K562 (cell line): ENCODE data around the gene ZDHHC16. TPM values are rescaled to one million over a fixed set of nuclear protein-coding genes. Genes with fewer than 3 reads are reported as not detected.

Experiments
- BCOR ChIP-seq: fragments of 450-650 bp; IDR thresholded peaks from 2 replicates; pipeline ENCODE4 v1.6.1; 2016
- CBFB ChIP-seq: sonication (generic); formaldehyde crosslinking; IDR thresholded peaks from 2 replicates; pipeline ENCODE4 v1.4.0; 2020; ENCODE audit warnings: mild to moderate bottlenecking, missing genetic modification reagents
- CREM ChIP-seq: IDR thresholded peaks from 2 replicates; pipeline ENCODE4 v1.6.1; 2014; ENCODE audit warnings: antibody characterized with exemption, low read depth
- FOXK1 ChIP-seq: sonication (generic); formaldehyde crosslinking; IDR thresholded peaks from 2 replicates; pipeline ENCODE4 v1.8.0; 2022; ENCODE audit warnings: missing genetic modification reagents, mild to moderate bottlenecking, borderline replicate concordance
- GTF2B ChIP-seq: IDR thresholded peaks from 2 replicates; pipeline ENCODE4 v1.6.1; 2011; ENCODE audit not compliant: insufficient read length; ENCODE audit errors: extremely low read depth
- HDAC6 ChIP-seq: IDR thresholded peaks from 2 replicates; pipeline ENCODE4 v1.6.1; 2012; ENCODE audit warnings: low read depth, mild to moderate bottlenecking, control low read depth, inconsistent platforms, low read length, moderate library complexity
- NCOA6 ChIP-seq: fragments of 450-650 bp; IDR thresholded peaks from 2 replicates; pipeline ENCODE4 v1.6.1; 2017; ENCODE audit warnings: mild to moderate bottlenecking
- NONO ChIP-seq, 2 experiments: fragments of 200-400 bp in 1 of 2; fragments of 450-650 bp in 1 of 2; formaldehyde crosslinking in 1 of 2; IDR thresholded peaks; 2 replicates each; pipeline ENCODE4 v1.6.1; 2017; ENCODE audit warnings: low read depth in 2 of 2, mild to moderate bottlenecking in 2 of 2, moderate library complexity in 2 of 2, low read length in 1 of 2
- RHOXF2B ChIP-seq: fragments of 250-450 bp; sonication (Bioruptor Pico); conservative IDR thresholded peaks from 2 replicates; pipeline ENCODE4 v1.5.1; 2021
- SIN3B ChIP-seq: fragments of 450-650 bp; IDR thresholded peaks from 2 replicates; pipeline ENCODE4 v1.6.1; 2017; ENCODE audit warnings: low read depth, mild to moderate bottlenecking, moderate library complexity
- TRIM28 ChIP-seq: fragments of 450-650 bp; IDR thresholded peaks from 2 replicates; pipeline ENCODE4 v1.6.1; 2017
- polyA plus RNA-seq, 8 experiments: library from polyadenylated mRNA; depleted of rRNA in 4 of 8; stranded (reverse) in 5 of 8; unstranded in 3 of 8; fragments of >200 nt; fragmentation: Nextera tagmentation in 2 of 8; fragmentation: Illumina TruSeq in 1 of 8; extraction: Ambion mirVana in 2 of 8; extraction: Trizol in 1 of 8; gene quantifications; 2 replicates each; pipeline versions ENCODE4 v1.2.1 to v1.2.3, GENCODE V29; 2011 to 2014; ENCODE audit warnings: inconsistent platforms in 1 of 8, missing spikeins in 1 of 8
- total RNA-seq, 7 experiments: library from RNA; depleted of rRNA in 6 of 7; stranded (reverse); fragments of >200 nt in 6 of 7; fragmentation: Illumina TruSeq in 2 of 7; extraction: Trizol in 2 of 7; gene quantifications; 2 replicates each; pipeline versions ENCODE4 v1.2.1 to v1.2.3, GENCODE V29; 2011 to 2021; ENCODE audit warnings: low replicate concordance in 1 of 7
- TF ChIP-seq, protein P1 (sequence below): sonication (generic); formaldehyde crosslinking; IDR thresholded peaks from 2 replicates; pipeline ENCODE4 v1.8.0; 2023; ENCODE audit warnings: mild to moderate bottlenecking, missing genetic modification reagents
- TF ChIP-seq, protein P2 (sequence below): fragments of 250-450 bp; sonication (Bioruptor Pico); IDR thresholded peaks from 2 replicates; pipeline ENCODE4 v1.8.0; 2021; ENCODE audit warnings: mild to moderate bottlenecking, moderate library complexity
- TF ChIP-seq, protein P3 (sequence below): fragments of 200-600 bp; sonication (generic); IDR thresholded peaks from one replicate; pipeline ENCODE4 v1.6.1; 2012; ENCODE audit warnings: mild to moderate bottlenecking, low read depth, low read length, inconsistent platforms

The ZDHHC16 gene
- total and polyA plus RNA-seq, 9 of the 15 experiments (the other 6 are each of a cell fraction or from before 2014, with no cell fraction given), result 12.5 to 33.8 (median 21.3) TPM

- 0 out of 2 replicates have a peak, but pooled peaks have one; percentile 26 for TF ChIP-seq FOXK1 (CRISPR knock-in tag)
- no peak for TF ChIP-seq CBFB (CRISPR knock-in tag)
- no peak for TF ChIP-seq HDAC6
- TF ChIP-seq SIN3B, result no peak
- TF ChIP-seq RHOXF2B (CRISPR knock-in tag), result no peak
- no peak for TF ChIP-seq NONO (IDR thresholded peaks at IDR 0.05; ENCODE audit: low read depth in 2 of 2, low read length in 1 of 2)
- no peak for TF ChIP-seq TRIM28
- no peak for TF ChIP-seq GTF2B
- TF ChIP-seq, protein P1, sequence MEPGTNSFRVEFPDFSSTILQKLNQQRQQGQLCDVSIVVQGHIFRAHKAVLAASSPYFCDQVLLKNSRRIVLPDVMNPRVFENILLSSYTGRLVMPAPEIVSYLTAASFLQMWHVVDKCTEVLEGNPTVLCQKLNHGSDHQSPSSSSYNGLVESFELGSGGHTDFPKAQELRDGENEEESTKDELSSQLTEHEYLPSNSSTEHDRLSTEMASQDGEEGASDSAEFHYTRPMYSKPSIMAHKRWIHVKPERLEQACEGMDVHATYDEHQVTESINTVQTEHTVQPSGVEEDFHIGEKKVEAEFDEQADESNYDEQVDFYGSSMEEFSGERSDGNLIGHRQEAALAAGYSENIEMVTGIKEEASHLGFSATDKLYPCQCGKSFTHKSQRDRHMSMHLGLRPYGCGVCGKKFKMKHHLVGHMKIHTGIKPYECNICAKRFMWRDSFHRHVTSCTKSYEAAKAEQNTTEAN, result no peak
- TF ChIP-seq, protein P2, sequence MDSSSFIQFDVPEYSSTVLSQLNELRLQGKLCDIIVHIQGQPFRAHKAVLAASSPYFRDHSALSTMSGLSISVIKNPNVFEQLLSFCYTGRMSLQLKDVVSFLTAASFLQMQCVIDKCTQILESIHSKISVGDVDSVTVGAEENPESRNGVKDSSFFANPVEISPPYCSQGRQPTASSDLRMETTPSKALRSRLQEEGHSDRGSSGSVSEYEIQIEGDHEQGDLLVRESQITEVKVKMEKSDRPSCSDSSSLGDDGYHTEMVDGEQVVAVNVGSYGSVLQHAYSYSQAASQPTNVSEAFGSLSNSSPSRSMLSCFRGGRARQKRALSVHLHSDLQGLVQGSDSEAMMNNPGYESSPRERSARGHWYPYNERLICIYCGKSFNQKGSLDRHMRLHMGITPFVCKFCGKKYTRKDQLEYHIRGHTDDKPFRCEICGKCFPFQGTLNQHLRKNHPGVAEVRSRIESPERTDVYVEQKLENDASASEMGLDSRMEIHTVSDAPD, result no peak
- TF ChIP-seq BCOR, result no peak
- no peak for TF ChIP-seq CREM
- TF ChIP-seq NCOA6, result peak; percentile 35; the same call in 1 of the 2 replicates
- TF ChIP-seq, protein P3, sequence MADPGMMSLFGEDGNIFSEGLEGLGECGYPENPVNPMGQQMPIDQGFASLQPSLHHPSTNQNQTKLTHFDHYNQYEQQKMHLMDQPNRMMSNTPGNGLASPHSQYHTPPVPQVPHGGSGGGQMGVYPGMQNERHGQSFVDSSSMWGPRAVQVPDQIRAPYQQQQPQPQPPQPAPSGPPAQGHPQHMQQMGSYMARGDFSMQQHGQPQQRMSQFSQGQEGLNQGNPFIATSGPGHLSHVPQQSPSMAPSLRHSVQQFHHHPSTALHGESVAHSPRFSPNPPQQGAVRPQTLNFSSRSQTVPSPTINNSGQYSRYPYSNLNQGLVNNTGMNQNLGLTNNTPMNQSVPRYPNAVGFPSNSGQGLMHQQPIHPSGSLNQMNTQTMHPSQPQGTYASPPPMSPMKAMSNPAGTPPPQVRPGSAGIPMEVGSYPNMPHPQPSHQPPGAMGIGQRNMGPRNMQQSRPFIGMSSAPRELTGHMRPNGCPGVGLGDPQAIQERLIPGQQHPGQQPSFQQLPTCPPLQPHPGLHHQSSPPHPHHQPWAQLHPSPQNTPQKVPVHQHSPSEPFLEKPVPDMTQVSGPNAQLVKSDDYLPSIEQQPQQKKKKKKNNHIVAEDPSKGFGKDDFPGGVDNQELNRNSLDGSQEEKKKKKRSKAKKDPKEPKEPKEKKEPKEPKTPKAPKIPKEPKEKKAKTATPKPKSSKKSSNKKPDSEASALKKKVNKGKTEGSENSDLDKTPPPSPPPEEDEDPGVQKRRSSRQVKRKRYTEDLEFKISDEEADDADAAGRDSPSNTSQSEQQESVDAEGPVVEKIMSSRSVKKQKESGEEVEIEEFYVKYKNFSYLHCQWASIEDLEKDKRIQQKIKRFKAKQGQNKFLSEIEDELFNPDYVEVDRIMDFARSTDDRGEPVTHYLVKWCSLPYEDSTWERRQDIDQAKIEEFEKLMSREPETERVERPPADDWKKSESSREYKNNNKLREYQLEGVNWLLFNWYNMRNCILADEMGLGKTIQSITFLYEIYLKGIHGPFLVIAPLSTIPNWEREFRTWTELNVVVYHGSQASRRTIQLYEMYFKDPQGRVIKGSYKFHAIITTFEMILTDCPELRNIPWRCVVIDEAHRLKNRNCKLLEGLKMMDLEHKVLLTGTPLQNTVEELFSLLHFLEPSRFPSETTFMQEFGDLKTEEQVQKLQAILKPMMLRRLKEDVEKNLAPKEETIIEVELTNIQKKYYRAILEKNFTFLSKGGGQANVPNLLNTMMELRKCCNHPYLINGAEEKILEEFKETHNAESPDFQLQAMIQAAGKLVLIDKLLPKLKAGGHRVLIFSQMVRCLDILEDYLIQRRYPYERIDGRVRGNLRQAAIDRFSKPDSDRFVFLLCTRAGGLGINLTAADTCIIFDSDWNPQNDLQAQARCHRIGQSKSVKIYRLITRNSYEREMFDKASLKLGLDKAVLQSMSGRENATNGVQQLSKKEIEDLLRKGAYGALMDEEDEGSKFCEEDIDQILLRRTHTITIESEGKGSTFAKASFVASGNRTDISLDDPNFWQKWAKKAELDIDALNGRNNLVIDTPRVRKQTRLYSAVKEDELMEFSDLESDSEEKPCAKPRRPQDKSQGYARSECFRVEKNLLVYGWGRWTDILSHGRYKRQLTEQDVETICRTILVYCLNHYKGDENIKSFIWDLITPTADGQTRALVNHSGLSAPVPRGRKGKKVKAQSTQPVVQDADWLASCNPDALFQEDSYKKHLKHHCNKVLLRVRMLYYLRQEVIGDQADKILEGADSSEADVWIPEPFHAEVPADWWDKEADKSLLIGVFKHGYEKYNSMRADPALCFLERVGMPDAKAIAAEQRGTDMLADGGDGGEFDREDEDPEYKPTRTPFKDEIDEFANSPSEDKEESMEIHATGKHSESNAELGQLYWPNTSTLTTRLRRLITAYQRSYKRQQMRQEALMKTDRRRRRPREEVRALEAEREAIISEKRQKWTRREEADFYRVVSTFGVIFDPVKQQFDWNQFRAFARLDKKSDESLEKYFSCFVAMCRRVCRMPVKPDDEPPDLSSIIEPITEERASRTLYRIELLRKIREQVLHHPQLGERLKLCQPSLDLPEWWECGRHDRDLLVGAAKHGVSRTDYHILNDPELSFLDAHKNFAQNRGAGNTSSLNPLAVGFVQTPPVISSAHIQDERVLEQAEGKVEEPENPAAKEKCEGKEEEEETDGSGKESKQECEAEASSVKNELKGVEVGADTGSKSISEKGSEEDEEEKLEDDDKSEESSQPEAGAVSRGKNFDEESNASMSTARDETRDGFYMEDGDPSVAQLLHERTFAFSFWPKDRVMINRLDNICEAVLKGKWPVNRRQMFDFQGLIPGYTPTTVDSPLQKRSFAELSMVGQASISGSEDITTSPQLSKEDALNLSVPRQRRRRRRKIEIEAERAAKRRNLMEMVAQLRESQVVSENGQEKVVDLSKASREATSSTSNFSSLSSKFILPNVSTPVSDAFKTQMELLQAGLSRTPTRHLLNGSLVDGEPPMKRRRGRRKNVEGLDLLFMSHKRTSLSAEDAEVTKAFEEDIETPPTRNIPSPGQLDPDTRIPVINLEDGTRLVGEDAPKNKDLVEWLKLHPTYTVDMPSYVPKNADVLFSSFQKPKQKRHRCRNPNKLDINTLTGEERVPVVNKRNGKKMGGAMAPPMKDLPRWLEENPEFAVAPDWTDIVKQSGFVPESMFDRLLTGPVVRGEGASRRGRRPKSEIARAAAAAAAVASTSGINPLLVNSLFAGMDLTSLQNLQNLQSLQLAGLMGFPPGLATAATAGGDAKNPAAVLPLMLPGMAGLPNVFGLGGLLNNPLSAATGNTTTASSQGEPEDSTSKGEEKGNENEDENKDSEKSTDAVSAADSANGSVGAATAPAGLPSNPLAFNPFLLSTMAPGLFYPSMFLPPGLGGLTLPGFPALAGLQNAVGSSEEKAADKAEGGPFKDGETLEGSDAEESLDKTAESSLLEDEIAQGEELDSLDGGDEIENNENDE, result no peak
Observed at GRCh38 chr10:97498841-97499560, 53.0 kb downstream of the ZDHHC16 start, which contains the start of gene UBTD1 (continued).
